ENCODE data around the gene LNPEP.

The LNPEP gene

DNA sequence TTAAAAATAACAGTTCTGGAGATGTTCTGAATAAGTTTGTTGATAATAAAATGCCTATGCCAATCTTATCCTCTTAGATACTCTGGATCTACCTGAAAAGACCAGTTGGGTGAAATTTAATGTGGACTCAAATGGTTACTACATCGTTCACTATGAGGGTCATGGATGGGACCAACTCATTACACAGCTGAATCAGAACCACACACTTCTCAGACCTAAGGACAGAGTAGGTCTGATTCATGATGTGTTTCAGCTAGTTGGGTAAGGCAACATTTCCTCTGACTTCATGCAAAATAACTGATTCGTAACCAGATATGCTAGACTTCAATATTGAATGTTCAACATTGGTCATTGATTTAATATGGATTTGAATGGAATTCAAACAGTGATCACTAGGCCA is 32.6 kb upstream of the LNPEP start:
- TF ChIP-seq, protein P1, sequence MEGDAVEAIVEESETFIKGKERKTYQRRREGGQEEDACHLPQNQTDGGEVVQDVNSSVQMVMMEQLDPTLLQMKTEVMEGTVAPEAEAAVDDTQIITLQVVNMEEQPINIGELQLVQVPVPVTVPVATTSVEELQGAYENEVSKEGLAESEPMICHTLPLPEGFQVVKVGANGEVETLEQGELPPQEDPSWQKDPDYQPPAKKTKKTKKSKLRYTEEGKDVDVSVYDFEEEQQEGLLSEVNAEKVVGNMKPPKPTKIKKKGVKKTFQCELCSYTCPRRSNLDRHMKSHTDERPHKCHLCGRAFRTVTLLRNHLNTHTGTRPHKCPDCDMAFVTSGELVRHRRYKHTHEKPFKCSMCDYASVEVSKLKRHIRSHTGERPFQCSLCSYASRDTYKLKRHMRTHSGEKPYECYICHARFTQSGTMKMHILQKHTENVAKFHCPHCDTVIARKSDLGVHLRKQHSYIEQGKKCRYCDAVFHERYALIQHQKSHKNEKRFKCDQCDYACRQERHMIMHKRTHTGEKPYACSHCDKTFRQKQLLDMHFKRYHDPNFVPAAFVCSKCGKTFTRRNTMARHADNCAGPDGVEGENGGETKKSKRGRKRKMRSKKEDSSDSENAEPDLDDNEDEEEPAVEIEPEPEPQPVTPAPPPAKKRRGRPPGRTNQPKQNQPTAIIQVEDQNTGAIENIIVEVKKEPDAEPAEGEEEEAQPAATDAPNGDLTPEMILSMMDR (conservative IDR thresholded peaks at IDR 0.05): no peak
- H3K27ac ChIP-seq: no peak overlapping the region

DNA sequence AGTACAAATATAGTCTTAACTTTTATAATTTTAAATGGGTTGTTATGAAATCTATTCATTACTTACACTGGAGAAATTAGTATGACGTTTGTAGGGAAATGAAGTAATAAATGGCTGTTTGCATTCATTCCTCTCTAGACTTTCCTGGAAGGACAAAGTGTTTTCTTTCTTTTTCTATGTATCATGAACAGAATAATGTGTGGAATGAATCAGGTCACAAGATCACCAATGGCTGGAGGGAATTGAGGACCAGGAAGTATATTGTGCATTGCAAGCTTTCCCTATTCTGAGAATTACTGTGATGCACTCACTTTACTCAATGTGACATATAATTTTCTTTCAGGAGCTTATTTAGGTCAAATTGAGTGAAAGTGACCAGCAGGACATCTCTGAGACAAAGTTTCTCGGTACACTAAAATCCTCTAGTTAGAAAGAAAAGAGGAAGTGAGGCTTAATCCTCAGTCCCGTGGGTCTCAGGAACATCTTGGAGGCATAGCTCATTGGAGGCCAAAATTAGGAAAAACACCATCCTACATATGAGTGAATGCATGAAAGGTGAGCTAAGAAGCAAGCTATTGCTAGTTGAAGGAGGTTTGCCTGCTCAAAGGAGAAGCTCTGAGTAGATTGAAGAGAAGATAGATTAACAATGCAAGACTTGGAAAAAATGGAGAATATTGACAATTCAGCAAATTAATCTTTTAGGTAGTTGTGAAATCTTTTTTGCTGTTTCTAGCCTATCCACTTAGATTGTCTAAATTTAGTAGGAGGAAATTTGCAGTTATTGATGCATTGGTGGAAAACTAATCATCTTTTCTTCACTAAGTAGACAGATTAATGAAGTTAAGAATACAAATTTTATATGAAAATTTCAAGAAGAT is 31.6 kb upstream of the LNPEP start:
- TF ChIP-seq, protein P1 (conservative IDR thresholded peaks at IDR 0.05): no peak
- H3K27ac ChIP-seq: no peak overlapping the region

DNA sequence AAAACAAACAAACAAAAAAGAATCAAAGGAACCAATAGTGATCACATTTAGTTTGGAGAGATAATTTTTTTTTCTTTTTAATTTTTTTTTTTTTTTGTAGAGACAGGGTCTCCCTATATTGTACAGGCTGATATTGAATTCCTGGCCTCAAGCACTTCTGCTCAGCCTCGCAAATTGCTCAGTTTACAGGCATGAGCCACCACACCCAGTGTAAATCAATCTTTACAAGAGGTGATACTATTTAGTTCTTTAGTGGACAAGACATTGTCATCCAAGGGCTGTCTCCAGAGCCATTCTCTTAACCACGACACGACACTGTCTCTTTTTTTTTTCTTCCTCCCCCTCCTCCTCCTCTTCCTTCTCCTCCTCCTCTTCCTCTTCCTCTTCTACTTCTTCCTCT is 30.0 kb upstream of the LNPEP start:
- H3K27ac ChIP-seq: no peak overlapping the region
- TF ChIP-seq, protein P1 (conservative IDR thresholded peaks at IDR 0.05): no peak

DNA sequence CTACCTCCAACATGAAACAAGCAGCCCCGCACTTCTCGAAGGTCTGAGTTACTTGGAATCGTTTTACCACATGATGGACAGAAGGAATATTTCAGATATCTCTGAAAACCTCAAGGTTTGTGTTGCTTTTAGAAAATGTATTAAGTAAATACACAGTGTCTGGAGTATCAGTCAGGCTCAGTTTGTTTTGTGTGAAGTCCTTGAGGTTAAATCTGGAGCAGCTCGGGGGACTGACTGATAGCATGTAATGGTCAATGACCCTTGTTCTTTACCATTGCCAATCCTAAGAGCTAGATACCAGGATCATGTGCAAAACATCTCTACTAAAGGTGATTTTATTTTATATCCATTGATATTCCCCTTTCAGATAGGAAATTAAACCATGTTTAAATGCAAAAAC is 26.9 kb upstream of the LNPEP start:
- TF ChIP-seq, protein P1 (conservative IDR thresholded peaks at IDR 0.05): no peak
- H3K27ac ChIP-seq: no peak overlapping the region

DNA sequence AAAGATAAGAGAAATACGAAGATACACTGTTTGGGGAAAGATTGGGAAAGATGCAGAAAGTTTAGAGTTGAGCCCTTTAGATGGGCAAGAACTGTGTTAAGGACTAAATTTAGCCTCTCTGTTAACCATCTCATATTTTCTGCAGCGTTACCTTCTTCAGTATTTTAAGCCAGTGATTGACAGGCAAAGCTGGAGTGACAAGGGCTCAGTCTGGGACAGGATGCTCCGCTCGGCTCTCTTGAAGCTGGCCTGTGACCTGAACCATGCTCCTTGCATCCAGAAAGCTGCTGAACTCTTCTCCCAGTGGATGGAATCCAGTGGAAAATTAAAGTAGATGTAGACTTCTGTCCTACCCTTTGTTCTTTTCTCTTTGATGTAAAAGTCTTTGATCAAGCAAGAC is 26.4 kb upstream of the LNPEP start:
- H3K27ac ChIP-seq: no peak overlapping the region
- TF ChIP-seq, protein P1 (conservative IDR thresholded peaks at IDR 0.05): no peak

DNA sequence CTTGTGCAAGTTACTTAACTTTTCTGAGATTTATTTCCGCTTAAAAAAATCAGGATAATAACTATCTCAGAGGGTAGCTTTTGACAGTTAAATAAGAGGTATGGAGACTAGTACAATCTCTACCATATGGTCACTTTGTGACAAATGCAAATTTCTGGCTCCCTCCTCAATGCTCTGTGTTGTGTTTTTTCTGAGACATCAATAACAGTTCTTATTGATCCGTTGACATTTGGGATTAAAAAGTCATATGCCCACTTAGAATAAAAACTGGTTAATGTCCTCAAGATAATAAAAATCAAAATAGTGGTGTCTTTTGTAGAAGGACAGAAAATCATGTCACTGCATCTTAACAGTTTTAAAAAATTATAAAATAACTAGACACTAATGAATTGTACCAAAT is 24.7 kb upstream of the LNPEP start:
- no peak overlapping the region for H3K27ac ChIP-seq
- TF ChIP-seq, protein P1 (conservative IDR thresholded peaks at IDR 0.05): no peak

DNA sequence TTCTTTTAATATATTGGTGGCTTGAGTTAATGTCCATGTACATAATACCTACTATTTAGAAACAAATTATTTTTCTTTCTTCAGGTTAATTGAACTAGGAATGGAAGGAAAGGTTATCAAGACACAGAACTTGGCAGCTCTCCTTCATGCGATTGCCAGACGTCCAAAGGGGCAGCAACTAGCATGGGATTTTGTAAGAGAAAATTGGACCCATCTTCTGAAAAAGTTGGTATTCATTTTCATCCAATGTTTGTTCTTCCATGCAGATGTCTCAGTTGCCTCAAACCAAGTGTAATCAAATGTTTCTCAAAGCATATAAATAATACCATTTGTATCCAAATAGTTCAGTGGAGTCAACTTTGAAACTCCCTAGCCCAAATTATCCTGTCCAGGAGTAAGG is 22.6 kb upstream of the LNPEP start:
- TF ChIP-seq, protein P1 (conservative IDR thresholded peaks at IDR 0.05): no peak
- no peak overlapping the region for H3K27ac ChIP-seq

Data from VCaP (cell line).